Measurements from ENCODE around the gene ELOVL6. TPM values are rescaled to one million over a fixed set of nuclear protein-coding genes. Genes with fewer than 3 reads are reported as not detected.
A peak's percentile ranks its signal among the peaks of the same experiment; 100 is the strongest.

ELOVL6 gene
- total RNA-seq, 1 donor from 2014 or later, result 11.0 TPM

DNA sequence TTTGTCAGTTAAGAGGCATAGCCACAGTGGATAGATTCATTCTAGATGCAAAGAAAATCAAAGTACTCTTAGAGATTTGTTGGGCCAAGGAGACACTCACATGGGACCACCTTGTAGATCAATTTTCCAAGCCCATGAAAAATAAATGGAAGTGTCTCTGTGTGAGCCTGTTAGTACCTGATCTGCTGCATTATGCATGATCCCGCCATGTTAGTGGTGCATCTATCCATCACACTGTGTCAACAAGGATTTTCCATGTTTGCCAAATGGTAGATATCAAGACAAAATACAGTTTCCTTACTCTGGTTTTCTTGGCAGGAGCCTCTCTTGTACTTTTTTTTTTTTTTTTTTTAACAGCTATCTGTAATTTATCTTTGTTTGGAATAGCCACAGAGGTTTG, 173.4 kb downstream of the ELOVL6 start:
- TF ChIP-seq, protein P1, sequence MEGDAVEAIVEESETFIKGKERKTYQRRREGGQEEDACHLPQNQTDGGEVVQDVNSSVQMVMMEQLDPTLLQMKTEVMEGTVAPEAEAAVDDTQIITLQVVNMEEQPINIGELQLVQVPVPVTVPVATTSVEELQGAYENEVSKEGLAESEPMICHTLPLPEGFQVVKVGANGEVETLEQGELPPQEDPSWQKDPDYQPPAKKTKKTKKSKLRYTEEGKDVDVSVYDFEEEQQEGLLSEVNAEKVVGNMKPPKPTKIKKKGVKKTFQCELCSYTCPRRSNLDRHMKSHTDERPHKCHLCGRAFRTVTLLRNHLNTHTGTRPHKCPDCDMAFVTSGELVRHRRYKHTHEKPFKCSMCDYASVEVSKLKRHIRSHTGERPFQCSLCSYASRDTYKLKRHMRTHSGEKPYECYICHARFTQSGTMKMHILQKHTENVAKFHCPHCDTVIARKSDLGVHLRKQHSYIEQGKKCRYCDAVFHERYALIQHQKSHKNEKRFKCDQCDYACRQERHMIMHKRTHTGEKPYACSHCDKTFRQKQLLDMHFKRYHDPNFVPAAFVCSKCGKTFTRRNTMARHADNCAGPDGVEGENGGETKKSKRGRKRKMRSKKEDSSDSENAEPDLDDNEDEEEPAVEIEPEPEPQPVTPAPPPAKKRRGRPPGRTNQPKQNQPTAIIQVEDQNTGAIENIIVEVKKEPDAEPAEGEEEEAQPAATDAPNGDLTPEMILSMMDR (IDR thresholded peaks at IDR 0.05), result no peak
- Mint-ChIP-seq H3K36me3 (ENCODE audit: low read depth) (no peaks in the 10 kb centered on the region), H3K27ac (ENCODE audit: unreplicated experiment) (no peak overlapping the region), H3K4me3 (ENCODE audit: unreplicated experiment) (no peak overlapping the region), H3K27me3 (ENCODE audit: low read depth) (no peaks in the 10 kb centered on the region), H3K9me3 (ENCODE audit: low read depth) (no peaks in the 10 kb centered on the region), H3K4me1 (ENCODE audit: low read depth) (peaks cover 11% of the 10 kb centered on the region)
- DNase-seq (ENCODE audit: low spot score), result no peak

DNA sequence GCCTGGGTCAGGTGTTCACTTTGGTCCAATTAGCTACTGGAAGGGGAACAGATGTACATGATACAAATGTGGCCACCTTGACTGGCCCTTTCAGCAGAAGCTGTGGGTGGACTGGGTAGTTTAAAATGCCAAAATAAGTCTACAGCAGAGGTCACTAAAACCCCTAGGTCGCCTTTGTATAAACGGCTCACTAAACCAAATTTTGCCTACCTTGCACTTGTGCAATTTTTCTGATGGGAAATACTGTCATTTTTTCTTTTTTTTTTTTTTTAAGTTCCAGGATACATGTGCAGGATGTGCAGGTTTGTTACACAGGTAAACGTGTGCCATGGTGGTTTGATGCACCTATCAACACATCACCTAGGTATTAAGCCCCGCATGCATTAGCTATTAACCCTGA, 176.0 kb downstream of the ELOVL6 start:
- no peaks in the 10 kb centered on the region for H3K27me3 Mint-ChIP-seq (ENCODE audit: low read depth)
- peaks cover 15% of the 10 kb centered on the region for H3K4me1 Mint-ChIP-seq (ENCODE audit: low read depth)
- H3K9me3 Mint-ChIP-seq (ENCODE audit: low read depth), result no peaks in the 10 kb centered on the region
- H3K27ac Mint-ChIP-seq (ENCODE audit: unreplicated experiment), result no peak overlapping the region
- DNase-seq (ENCODE audit: low spot score), result no peak
- no peaks in the 10 kb centered on the region for H3K36me3 Mint-ChIP-seq (ENCODE audit: low read depth)
- H3K4me3 Mint-ChIP-seq (ENCODE audit: unreplicated experiment), result no peak overlapping the region
- TF ChIP-seq, protein P1 (IDR thresholded peaks at IDR 0.05), result no peak

DNA sequence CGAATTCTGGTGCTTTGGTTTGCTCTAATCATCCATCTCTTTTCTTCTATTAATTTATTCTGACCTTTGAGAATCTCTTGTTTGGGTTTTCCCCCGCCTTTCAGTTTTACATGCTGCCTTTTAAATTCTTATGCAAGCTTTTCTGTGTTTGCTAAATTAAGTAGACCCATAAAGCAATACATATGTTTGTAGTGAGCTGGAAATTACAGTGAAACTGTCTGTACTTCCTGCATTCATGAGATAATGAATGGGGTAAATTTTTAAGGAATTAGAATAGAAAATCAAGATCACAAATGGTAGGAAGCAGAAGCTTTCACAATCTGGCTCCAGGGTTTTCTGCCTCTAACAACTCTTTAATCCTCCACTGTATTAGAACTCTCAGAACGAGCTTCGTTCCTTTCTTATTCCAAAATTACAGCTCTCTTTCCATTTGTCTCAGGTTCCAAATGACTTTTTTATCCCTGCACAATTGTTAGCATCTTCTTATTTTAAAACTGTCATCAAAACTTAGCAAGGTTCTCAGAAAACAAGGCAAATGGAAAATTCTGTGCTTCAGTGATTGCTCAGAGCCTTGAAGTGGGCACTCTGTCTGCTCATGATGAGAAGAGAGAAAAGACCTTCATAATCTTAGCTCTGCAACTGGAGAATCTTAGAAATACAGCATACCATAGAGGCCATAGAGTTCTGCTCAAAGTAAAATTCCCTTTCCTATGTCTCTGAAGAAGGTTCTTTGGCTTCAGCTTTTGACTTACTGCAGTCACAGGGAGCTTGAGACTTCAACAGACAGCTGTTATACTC, 177.6 kb downstream of the ELOVL6 start:
- no peak overlapping the region for H3K27ac Mint-ChIP-seq (ENCODE audit: unreplicated experiment)
- H3K36me3 Mint-ChIP-seq (ENCODE audit: low read depth), result no peaks in the 10 kb centered on the region
- no peaks in the 10 kb centered on the region for H3K27me3 Mint-ChIP-seq (ENCODE audit: low read depth)
- no peak overlapping the region for H3K4me3 Mint-ChIP-seq (ENCODE audit: unreplicated experiment)
- peaks cover 15% of the 10 kb centered on the region for H3K4me1 Mint-ChIP-seq (ENCODE audit: low read depth)
- TF ChIP-seq, protein P1 (IDR thresholded peaks at IDR 0.05), result no peak
- peaks cover 6% of the 10 kb centered on the region for H3K9me3 Mint-ChIP-seq (ENCODE audit: low read depth)
- no peak for DNase-seq (ENCODE audit: low spot score)

DNA sequence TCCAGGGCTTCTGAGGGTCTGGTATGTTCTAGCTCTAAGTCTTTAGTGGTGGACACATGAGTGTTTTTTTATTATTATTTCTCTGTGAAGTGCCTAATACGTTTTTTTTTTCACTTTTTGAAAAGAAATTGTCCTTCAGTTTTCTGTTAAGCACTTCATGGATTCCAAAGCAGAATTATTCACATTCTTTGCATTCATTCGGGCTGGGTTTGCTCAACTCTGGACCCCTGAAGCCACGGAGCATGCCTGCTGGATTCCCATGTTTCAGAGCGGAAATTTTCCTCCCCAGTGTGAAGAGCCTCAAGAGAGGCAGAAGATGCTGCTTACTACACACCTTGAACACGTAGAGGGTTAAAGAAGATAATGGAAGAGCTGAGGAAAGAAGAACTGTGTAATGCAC, 178.3 kb downstream of the ELOVL6 start:
- Mint-ChIP-seq H3K36me3 (ENCODE audit: low read depth) (no peaks in the 10 kb centered on the region), H3K4me1 (ENCODE audit: low read depth) (peaks cover 15% of the 10 kb centered on the region), H3K4me3 (ENCODE audit: unreplicated experiment) (peak overlapping the region; percentile 13), H3K9me3 (ENCODE audit: low read depth) (peaks cover 6% of the 10 kb centered on the region), H3K27ac (ENCODE audit: unreplicated experiment) (peak overlapping the region; percentile 58), H3K27me3 (ENCODE audit: low read depth) (no peaks in the 10 kb centered on the region)
- TF ChIP-seq, protein P1 (IDR thresholded peaks at IDR 0.05), result no peak
- DNase-seq (ENCODE audit: low spot score), result no peak

DNA sequence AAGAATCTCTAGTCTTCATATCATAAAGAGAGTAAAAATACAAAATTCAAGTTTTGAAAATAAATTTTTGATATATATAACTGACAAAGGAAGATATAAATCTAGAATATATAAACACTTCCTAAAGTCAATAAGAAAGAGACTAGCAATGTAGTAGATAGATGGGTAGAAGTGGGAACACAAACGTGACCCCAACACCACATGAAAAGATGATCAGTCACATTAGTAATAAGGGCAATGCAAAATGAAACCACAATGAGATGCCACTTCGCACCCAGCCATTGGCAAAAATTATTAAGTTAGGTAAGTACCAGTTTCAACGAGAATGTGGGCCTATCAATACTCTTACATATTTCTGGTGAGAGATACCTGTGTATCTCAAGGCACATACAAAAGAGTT, 179.3 kb downstream of the ELOVL6 start:
- peaks cover 1% of the 10 kb centered on the region for H3K36me3 Mint-ChIP-seq (ENCODE audit: low read depth)
- H3K27ac Mint-ChIP-seq (ENCODE audit: unreplicated experiment), result no peak overlapping the region

More for the DNA sequence above, 179.3 kb downstream of the ELOVL6 start:
- Mint-ChIP-seq H3K4me1 (ENCODE audit: low read depth) (peaks cover 15% of the 10 kb centered on the region), H3K9me3 (ENCODE audit: low read depth) (peaks cover 6% of the 10 kb centered on the region), H3K27me3 (ENCODE audit: low read depth) (no peaks in the 10 kb centered on the region), H3K4me3 (ENCODE audit: unreplicated experiment) (no peak overlapping the region)
- TF ChIP-seq, protein P1 (IDR thresholded peaks at IDR 0.05), result no peak
- no peak for DNase-seq (ENCODE audit: low spot score)

Data from chondrocyte (in vitro differentiated cells).